GM12864 (cell line): ENCODE results near the gene DVL1.
A peak's percentile ranks its signal among the peaks of the same experiment; 100 is the strongest.
"Not testable (repeated sequence)": the region's sequence is repeated elsewhere in the genome, so short reads cannot be mapped to it uniquely, and the experiment has no call there.

Source experiments
- DNase-seq: peaks from one replicate; pipeline ENCODE4 v3.0.0-alpha.2; 2011; ENCODE audit warnings: low read depth
- H3K4me3 ChIP-seq: 2 replicates; pipeline ENCODE4 v1.5.1; 2011; ENCODE audit warnings: mild to moderate bottlenecking, low read depth, low read length, control low read depth
- CTCF ChIP-seq: IDR thresholded peaks from 2 replicates; pipeline ENCODE4 v1.5.1; 2011; ENCODE audit warnings: low read depth, mild to moderate bottlenecking, moderate library complexity, low read length, control low read depth, inconsistent platforms; ENCODE audit errors: missing control alignments

Gene DVL1

GRCh38 chr1:1373815-1374588 is 24.8 kb upstream of the DVL1 start:
- H3K4me3 ChIP-seq, result peak overlapping the region; percentile 96
- TF ChIP-seq CTCF, result no peak
- DNase-seq, result no peak

GRCh38 chr1:1373051-1373814 is 24.0 kb upstream of the DVL1 start:
- H3K4me3 ChIP-seq, result peak overlapping the region; percentile 96; the same call in 1 of the 2 replicates
- TF ChIP-seq CTCF, result no peak

GRCh38 chr1:1371746-1372711 is 22.8 kb upstream of the DVL1 start:
- H3K4me3 ChIP-seq, result no peak overlapping the region
- DNase-seq, result no peak
- peak; percentile 96 for TF ChIP-seq CTCF

More at GRCh38 chr1:1373051-1373814, 24.0 kb upstream of the DVL1 start:
- no peak for DNase-seq

GRCh38 chr1:1371364-1371745 is 22.1 kb upstream of the DVL1 start:
- no peak for DNase-seq
- no peak for TF ChIP-seq CTCF
- no peak overlapping the region for H3K4me3 ChIP-seq

GRCh38 chr1:1370771-1371300 is 21.6 kb upstream of the DVL1 start:
- DNase-seq, result no peak
- H3K4me3 ChIP-seq, result no peak overlapping the region
- TF ChIP-seq CTCF, result no peak

- H3K4me3 ChIP-seq, DNase-seq: not testable (repeated sequence)
Measured at GRCh38 chr1:1370094-1370493, 20.9 kb upstream of the DVL1 start.

- TF ChIP-seq CTCF, result no peak
- DNase-seq, result no peak
- H3K4me3 ChIP-seq, result no peak overlapping the region
Measured at GRCh38 chr1:1367315-1367714, 18.1 kb upstream of the DVL1 start.
